GM10266 (cell line): ENCODE results near the gene BTBD18.

Experiments
- DNase-seq: peaks from one replicate; pipeline ENCODE4 v3.0.0; 2012; ENCODE audit errors: extremely low spot score
- TF ChIP-seq, protein P1 (sequence below): IDR thresholded peaks from 2 replicates; pipeline ENCODE4 v1.5.1; 2012; ENCODE audit warnings: mild to moderate bottlenecking, low read depth; ENCODE audit not compliant: control insufficient read depth, insufficient read depth; ENCODE audit errors: missing control alignments

The BTBD18 gene

GRCh38 chr11:57751676-57752253, at the start of gene BTBD18:
BTBD18 (minus strand) TSS chr11:57751819; CDS start chr11:57751188, 631 bp downstream.
- peak; percentile 57 for DNase-seq
- TF ChIP-seq, protein P1, sequence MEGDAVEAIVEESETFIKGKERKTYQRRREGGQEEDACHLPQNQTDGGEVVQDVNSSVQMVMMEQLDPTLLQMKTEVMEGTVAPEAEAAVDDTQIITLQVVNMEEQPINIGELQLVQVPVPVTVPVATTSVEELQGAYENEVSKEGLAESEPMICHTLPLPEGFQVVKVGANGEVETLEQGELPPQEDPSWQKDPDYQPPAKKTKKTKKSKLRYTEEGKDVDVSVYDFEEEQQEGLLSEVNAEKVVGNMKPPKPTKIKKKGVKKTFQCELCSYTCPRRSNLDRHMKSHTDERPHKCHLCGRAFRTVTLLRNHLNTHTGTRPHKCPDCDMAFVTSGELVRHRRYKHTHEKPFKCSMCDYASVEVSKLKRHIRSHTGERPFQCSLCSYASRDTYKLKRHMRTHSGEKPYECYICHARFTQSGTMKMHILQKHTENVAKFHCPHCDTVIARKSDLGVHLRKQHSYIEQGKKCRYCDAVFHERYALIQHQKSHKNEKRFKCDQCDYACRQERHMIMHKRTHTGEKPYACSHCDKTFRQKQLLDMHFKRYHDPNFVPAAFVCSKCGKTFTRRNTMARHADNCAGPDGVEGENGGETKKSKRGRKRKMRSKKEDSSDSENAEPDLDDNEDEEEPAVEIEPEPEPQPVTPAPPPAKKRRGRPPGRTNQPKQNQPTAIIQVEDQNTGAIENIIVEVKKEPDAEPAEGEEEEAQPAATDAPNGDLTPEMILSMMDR = peak; percentile 25

DNA sequence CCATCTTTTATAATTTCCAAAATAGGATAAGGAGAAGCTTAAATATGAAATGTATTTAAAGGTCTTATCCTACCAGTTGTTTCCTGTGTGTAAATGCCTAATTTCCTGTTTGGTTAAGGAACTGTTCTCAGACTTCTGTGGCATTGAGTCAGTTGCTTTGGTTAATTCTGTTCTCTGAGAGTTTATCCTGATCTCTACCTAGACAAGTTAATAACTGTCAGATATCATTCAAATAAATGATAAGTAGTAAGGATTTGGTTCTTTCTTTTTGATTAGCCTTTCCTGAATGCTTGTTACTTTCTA, 49.5 kb upstream of the BTBD18 start:
- DNase-seq = no peak
- TF ChIP-seq, protein P1 = no peak

GRCh38 chr11:57800444-57801182, 49.0 kb upstream of the BTBD18 start:
- TF ChIP-seq, protein P1 = peak; percentile 77
- peak; percentile 68 for DNase-seq

DNA sequence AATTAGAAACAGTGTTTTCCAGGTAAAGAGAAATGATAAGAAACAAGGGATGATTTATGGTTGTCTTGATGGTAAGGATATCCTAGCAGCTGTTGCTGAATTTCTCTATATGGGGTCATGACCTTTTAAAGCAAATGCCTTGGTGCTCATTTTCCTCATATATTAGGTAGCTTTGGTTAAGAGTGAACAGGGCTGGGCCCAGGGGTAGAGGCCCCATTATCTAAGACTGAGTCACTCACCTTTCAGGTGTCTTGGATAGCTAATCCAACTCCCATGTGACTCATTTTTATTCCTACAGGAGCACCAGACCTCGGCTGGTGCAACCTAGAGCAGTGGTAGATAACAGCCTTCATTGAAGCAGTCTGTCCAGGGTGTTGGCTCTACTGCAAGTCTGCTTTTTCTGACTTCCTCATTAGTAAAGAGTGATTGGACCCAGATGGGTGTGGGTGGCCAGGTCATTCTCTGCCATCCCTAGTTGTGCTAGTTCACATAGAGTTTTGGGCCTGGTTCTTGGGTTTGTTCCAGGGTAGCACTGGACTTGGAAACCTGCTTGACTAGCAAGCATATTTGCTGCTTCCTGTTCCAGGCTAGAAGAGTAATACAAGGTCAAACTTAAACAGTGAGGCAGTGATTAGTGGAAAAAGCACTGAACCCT, 47.4 kb upstream of the BTBD18 start:
- TF ChIP-seq, protein P1 = no peak
- no peak for DNase-seq

DNA sequence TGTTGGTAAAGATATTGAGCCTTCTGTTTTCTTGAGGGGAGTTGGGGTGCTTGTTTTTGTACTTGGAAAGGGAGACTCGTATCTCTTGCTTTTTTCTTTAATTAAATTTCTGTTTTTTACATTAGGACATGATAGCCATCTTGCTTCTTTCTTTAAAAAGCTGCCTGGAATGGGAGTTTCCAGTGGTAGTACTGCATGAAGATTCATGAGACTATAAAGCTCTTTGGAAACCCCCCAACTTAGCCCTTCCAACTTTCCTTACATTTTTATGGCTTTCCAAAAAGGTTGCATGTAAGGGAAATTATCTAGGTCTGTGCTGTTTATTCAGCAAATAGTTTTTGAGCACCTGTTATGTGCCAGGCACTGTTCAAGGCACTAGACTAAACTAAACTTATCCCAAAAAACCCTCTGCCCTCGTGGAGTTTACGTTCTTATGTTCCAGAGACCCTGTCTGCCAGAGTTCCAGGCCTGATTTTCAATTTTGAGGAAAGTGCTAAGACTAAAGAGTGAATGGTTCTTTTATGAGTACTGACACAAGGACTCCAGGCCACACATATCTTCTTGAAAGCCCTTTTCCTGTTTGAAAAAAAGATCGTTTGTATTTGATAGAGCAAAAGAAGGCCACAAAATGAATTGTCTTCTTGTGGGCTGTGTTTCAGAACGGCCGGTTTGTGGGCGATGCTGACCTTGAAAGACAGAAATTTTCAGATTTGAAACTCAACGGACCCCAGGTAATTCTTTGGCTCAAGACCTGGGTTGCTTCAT, 41.9 kb upstream of the BTBD18 start:
- TF ChIP-seq, protein P1 = no peak
- DNase-seq = no peak

GRCh38 chr11:57792870-57793269, 41.3 kb upstream of the BTBD18 start:
- TF ChIP-seq, protein P1 = no peak
- no peak for DNase-seq
